Liver (tissue), 9 donors: ENCODE measurements around the gene SLC22A15. TPM values are rescaled to one million over a fixed set of nuclear protein-coding genes. Genes with fewer than 3 reads are reported as not detected.

Experiments
- DNase-seq: peaks from one replicate; pipeline ENCODE4 v3.0.0-alpha.2; 2017; ENCODE audit warnings: low spot score
- H3K27ac ChIP-seq, 2 donors: one replicate each; pipeline ENCODE4 v1.7.0; 2013; ENCODE audit warnings: inconsistent platforms in 2 of 2, low read length in 2 of 2, control low read depth in 1 of 2, low read depth in 1 of 2, mild to moderate bottlenecking in 1 of 2
- H3K27me3 ChIP-seq, 4 donors: one replicate each; pipeline versions ENCODE4 v1.6.1 to v1.7.0; 2013; ENCODE audit warnings: low read length in 3 of 4, inconsistent platforms in 1 of 4, mild to moderate bottlenecking in 1 of 4, moderate library complexity in 1 of 4; ENCODE audit not compliant: control insufficient read depth in 4 of 4, insufficient read depth in 4 of 4
- H3K36me3 ChIP-seq, 4 donors: one replicate each; pipeline versions ENCODE4 v1.6.1 to v1.7.0; 2013; ENCODE audit warnings: low read length in 3 of 4, mild to moderate bottlenecking in 3 of 4, low read depth in 1 of 4, moderate library complexity in 1 of 4; ENCODE audit not compliant: control insufficient read depth in 4 of 4, insufficient read depth in 3 of 4
- H3K4me1 ChIP-seq, 4 donors: one replicate each; pipeline versions ENCODE4 v1.6.1 to v1.7.0; 2013; ENCODE audit warnings: low read length in 3 of 4, mild to moderate bottlenecking in 3 of 4, moderate library complexity in 1 of 4; ENCODE audit not compliant: control insufficient read depth in 4 of 4, insufficient read depth in 4 of 4
- H3K4me3 ChIP-seq, 3 donors: one replicate each; pipeline versions ENCODE4 v1.6.1 to v1.7.0; 2013; ENCODE audit warnings: low read length in 3 of 3, control low read depth in 1 of 3, low read depth in 1 of 3, mild to moderate bottlenecking in 1 of 3
- H3K9ac ChIP-seq, 2 donors: one replicate each; pipeline ENCODE4 v1.7.0; 2013; ENCODE audit warnings: low read length in 2 of 2, mild to moderate bottlenecking in 2 of 2, moderate library complexity in 2 of 2, control low read depth in 1 of 2, low read depth in 1 of 2
- H3K9me3 ChIP-seq, 4 donors: one replicate each; pipeline versions ENCODE4 v1.6.1 to v1.7.0; 2013; ENCODE audit warnings: low read length in 3 of 4; ENCODE audit not compliant: control insufficient read depth in 4 of 4
- ATF3 ChIP-seq: IDR thresholded peaks from 2 replicates; pipeline ENCODE4 v1.6.1; 2016; ENCODE audit warnings: antibody characterized with exemption
- CTCF ChIP-seq: fragments of 150-350 bp; IDR thresholded peaks from 2 replicates; pipeline ENCODE4 v1.5.1; 2017; ENCODE audit warnings: improper control_type of control experiment, low read depth, low read length; ENCODE audit not compliant: missing input control
- EGR1 ChIP-seq, 2 donors: IDR thresholded peaks; 2 replicates each; pipeline ENCODE4 v1.6.1; 2016 to 2018; ENCODE audit warnings: antibody characterized with exemption in 2 of 2, low read depth in 2 of 2
- FOXA1 ChIP-seq: IDR thresholded peaks from 2 replicates; pipeline ENCODE4 v1.6.1; 2016; ENCODE audit warnings: antibody characterized with exemption
- FOXA2 ChIP-seq: IDR thresholded peaks from 2 replicates; pipeline ENCODE4 v1.6.1; 2016; ENCODE audit warnings: antibody characterized with exemption
- GABPA ChIP-seq, 2 donors: IDR thresholded peaks in 1 of 2; conservative IDR thresholded peaks in 1 of 2; 2 replicates each; pipeline ENCODE4 v1.6.1; 2016; ENCODE audit warnings: antibody characterized with exemption in 2 of 2, mild to moderate bottlenecking in 1 of 2, moderate library complexity in 1 of 2
- HNF4A ChIP-seq, 2 donors: conservative IDR thresholded peaks; 2 replicates each; pipeline ENCODE4 v1.6.1; 2016; ENCODE audit warnings: antibody characterized with exemption in 2 of 2, mild to moderate bottlenecking in 2 of 2
- HNF4G ChIP-seq: IDR thresholded peaks from 2 replicates; pipeline ENCODE4 v1.6.1; 2016; ENCODE audit warnings: antibody characterized with exemption
- JUND ChIP-seq, 2 donors: IDR thresholded peaks; 2 replicates each; pipeline ENCODE4 v1.6.1; 2016; ENCODE audit warnings: antibody characterized with exemption in 2 of 2
- NR2F2 ChIP-seq: IDR thresholded peaks from 2 replicates; pipeline ENCODE4 v1.6.1; 2016; ENCODE audit warnings: antibody characterized with exemption
- RAD21 ChIP-seq, 2 donors: IDR thresholded peaks; 2 replicates each; pipeline ENCODE4 v1.6.1; 2016; ENCODE audit warnings: antibody characterized with exemption in 2 of 2, mild to moderate bottlenecking in 2 of 2
- RXRA ChIP-seq, 2 donors: IDR thresholded peaks; 2 replicates each; pipeline ENCODE4 v1.6.1; 2017 to 2018; ENCODE audit warnings: antibody characterized with exemption in 2 of 2, mild to moderate bottlenecking in 1 of 2
- SP1 ChIP-seq: IDR thresholded peaks from 2 replicates; pipeline ENCODE4 v1.6.1; 2018; ENCODE audit warnings: antibody characterized with exemption, mild to moderate bottlenecking
- TAF1 ChIP-seq: conservative IDR thresholded peaks from 2 replicates; pipeline ENCODE4 v1.6.1; 2016; ENCODE audit warnings: antibody characterized with exemption, mild to moderate bottlenecking
- YY1 ChIP-seq: IDR thresholded peaks from 2 replicates; pipeline ENCODE4 v1.6.1; 2016; ENCODE audit warnings: antibody characterized with exemption, mild to moderate bottlenecking
- WGBS: extraction: QIAGEN DNeasy Blood & Tissue Kit; methylation state at CpG from one replicate; pipeline ENCODE4 v1.1.7; 2013; 5-methylcytosine and 5-hydroxymethylcytosine counted together
- polyA plus RNA-seq, 2 donors: library from polyadenylated mRNA; stranded (reverse) in 1 of 2; unstranded in 1 of 2; fragments of 200-250 nt in 1 of 2; fragments of >200 nt in 1 of 2; fragmentation: Nextera tagmentation in 1 of 2; extraction: Ambion mirVana in 1 of 2; gene quantifications; one replicate each; pipeline versions ENCODE4 v1.2.1 to v1.2.3, GENCODE V29; 2013 to 2015
- total RNA-seq, 2 donors: library from RNA; depleted of rRNA; stranded (reverse); fragments of >200 nt; gene quantifications; one replicate each; pipeline ENCODE4 v1.2.3, GENCODE V29; 2014
- TF ChIP-seq, protein P1 (sequence below): IDR thresholded peaks from 2 replicates; pipeline ENCODE4 v1.6.1; 2016; ENCODE audit warnings: antibody characterized with exemption
- TF ChIP-seq, protein P2 (sequence below): IDR thresholded peaks from 2 replicates; pipeline ENCODE4 v1.6.1; 2016; ENCODE audit warnings: antibody characterized with exemption, mild to moderate bottlenecking
- TF ChIP-seq, protein P3 (sequence below): IDR thresholded peaks from 2 replicates; pipeline ENCODE4 v1.6.1; 2016; ENCODE audit warnings: antibody characterized with exemption
- donor health status: healthy.
- donor health status: healthy.
- donor health status: healthy.
- donor health status: healthy.
- donor health status: healthy.

The SLC22A15 gene
- total and polyA plus RNA-seq, 4 donors, result 0.12 to 3.6 (median 0.83) TPM

DNA sequence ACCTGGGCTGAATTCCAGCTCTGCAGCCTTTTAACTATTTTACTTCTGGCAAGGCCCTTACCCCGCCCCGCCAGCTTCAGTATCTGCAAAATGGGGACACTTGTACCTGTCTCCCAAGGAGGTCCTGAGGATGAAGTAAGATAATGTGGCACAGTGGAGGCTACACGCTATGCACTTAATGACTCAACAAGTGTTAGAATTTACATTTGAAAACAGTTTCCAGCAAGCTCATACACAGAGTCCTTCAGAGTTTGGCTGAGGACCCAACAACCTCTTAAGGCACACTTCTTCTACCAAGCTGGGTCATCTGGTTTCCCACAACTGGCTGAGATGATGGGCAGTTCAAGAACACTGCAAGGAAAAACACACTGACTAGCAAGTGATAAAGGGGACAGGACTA, 30.2 kb upstream of the SLC22A15 start:
- Histone ChIP-seq H3K4me1 (no peaks in the 10 kb centered on the region), H3K4me3 (no peak overlapping the region), H3K9me3 (no peaks in the 10 kb centered on the region), H3K27ac (no peak overlapping the region), H3K27me3 (peaks cover 0 to 4% (median 0%) of the 10 kb centered on the region in 4 donors), H3K36me3 (no peaks in the 10 kb centered on the region), H3K9ac (no peak overlapping the region)
- WGBS, result 63% methylated on average over 3 of the region's 3 CpGs
- TF ChIP-seq TAF1 (no peak), RXRA (IDR thresholded peaks at IDR 0.05) (no peak), HNF4G (no peak), FOXA1 (no peak), FOXA2 (no peak), NR2F2 (no peak), GABPA (IDR thresholded peaks at IDR 0.05 in 1 of 2, conservative IDR thresholded peaks at IDR 0.05 in 1 of 2) (no peak), HNF4A (conservative IDR thresholded peaks at IDR 0.05) (no peak), ATF3 (no peak), EGR1 (IDR thresholded peaks at IDR 0.05; ENCODE audit: low read depth in 2 of 2) (no peak), JUND (IDR thresholded peaks at IDR 0.05) (no peak), YY1 (no peak), CTCF (no peak), SP1 (no peak), RAD21 (IDR thresholded peaks at IDR 0.05) (no peak)
- TF ChIP-seq, protein P1, sequence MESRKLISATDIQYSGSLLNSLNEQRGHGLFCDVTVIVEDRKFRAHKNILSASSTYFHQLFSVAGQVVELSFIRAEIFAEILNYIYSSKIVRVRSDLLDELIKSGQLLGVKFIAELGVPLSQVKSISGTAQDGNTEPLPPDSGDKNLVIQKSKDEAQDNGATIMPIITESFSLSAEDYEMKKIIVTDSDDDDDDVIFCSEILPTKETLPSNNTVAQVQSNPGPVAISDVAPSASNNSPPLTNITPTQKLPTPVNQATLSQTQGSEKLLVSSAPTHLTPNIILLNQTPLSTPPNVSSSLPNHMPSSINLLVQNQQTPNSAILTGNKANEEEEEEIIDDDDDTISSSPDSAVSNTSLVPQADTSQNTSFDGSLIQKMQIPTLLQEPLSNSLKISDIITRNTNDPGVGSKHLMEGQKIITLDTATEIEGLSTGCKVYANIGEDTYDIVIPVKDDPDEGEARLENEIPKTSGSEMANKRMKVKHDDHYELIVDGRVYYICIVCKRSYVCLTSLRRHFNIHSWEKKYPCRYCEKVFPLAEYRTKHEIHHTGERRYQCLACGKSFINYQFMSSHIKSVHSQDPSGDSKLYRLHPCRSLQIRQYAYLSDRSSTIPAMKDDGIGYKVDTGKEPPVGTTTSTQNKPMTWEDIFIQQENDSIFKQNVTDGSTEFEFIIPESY, result no peak
- TF ChIP-seq, protein P2, sequence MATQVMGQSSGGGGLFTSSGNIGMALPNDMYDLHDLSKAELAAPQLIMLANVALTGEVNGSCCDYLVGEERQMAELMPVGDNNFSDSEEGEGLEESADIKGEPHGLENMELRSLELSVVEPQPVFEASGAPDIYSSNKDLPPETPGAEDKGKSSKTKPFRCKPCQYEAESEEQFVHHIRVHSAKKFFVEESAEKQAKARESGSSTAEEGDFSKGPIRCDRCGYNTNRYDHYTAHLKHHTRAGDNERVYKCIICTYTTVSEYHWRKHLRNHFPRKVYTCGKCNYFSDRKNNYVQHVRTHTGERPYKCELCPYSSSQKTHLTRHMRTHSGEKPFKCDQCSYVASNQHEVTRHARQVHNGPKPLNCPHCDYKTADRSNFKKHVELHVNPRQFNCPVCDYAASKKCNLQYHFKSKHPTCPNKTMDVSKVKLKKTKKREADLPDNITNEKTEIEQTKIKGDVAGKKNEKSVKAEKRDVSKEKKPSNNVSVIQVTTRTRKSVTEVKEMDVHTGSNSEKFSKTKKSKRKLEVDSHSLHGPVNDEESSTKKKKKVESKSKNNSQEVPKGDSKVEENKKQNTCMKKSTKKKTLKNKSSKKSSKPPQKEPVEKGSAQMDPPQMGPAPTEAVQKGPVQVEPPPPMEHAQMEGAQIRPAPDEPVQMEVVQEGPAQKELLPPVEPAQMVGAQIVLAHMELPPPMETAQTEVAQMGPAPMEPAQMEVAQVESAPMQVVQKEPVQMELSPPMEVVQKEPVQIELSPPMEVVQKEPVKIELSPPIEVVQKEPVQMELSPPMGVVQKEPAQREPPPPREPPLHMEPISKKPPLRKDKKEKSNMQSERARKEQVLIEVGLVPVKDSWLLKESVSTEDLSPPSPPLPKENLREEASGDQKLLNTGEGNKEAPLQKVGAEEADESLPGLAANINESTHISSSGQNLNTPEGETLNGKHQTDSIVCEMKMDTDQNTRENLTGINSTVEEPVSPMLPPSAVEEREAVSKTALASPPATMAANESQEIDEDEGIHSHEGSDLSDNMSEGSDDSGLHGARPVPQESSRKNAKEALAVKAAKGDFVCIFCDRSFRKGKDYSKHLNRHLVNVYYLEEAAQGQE, result no peak
- TF ChIP-seq, protein P3, sequence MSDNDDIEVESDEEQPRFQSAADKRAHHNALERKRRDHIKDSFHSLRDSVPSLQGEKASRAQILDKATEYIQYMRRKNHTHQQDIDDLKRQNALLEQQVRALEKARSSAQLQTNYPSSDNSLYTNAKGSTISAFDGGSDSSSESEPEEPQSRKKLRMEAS, result no peak
- no peak for DNase-seq
